SK-N-MC (cell line): ENCODE data around the gene MCC.
A peak's percentile ranks its signal among the peaks of the same experiment; 100 is the strongest.

Experiments used
- DNase-seq: peaks from one replicate; pipeline ENCODE4 v3.0.0-alpha.2; 2011; ENCODE audit warnings: low read depth, low spot score
- H3K27ac ChIP-seq: fragments of 200-600 bp; sonication (generic); 2 replicates; pipeline ENCODE4 v1.5.1; 2016; ENCODE audit warnings: mixed run types
- H3K36me3 ChIP-seq: fragments of 200-600 bp; sonication (generic); 2 replicates; pipeline ENCODE4 v1.6.1; 2017; ENCODE audit warnings: antibody characterized with exemption, low read length, mixed read lengths; ENCODE audit not compliant: insufficient read depth
- H3K4me3 ChIP-seq: fragments of 200-600 bp; sonication (generic); 2 replicates; pipeline ENCODE4 v1.5.1; 2016
- H3K9ac ChIP-seq: fragments of 200-600 bp; sonication (generic); 2 replicates; pipeline ENCODE4 v1.8.0; 2017; ENCODE audit warnings: mixed run types, mixed read lengths; ENCODE audit not compliant: insufficient read length
- H3K9me3 ChIP-seq: fragments of 200-600 bp; sonication (generic); 2 replicates; pipeline ENCODE4 v1.6.1; 2017; ENCODE audit warnings: low read depth, mild to moderate bottlenecking, antibody characterized with exemption, low read length, moderate library complexity, mixed read lengths
- EZH2 ChIP-seq: fragments of 200-600 bp; sonication (generic); IDR thresholded peaks from one replicate; pipeline ENCODE4 v1.6.1; 2017; ENCODE audit warnings: antibody characterized with exemption
- FOXP2 ChIP-seq: optimal IDR thresholded peaks from 2 replicates; pipeline ENCODE3; 2011; ENCODE audit warnings: mild to moderate bottlenecking, moderate library complexity; ENCODE audit not compliant: insufficient read depth; ENCODE audit errors: extremely low read length, control extremely low read depth
- POLR2AphosphoS5 ChIP-seq: IDR thresholded peaks from 2 replicates; pipeline ENCODE4 v1.6.1; 2012; ENCODE audit warnings: mild to moderate bottlenecking, low read depth, low read length, borderline replicate concordance

Gene MCC

DNA sequence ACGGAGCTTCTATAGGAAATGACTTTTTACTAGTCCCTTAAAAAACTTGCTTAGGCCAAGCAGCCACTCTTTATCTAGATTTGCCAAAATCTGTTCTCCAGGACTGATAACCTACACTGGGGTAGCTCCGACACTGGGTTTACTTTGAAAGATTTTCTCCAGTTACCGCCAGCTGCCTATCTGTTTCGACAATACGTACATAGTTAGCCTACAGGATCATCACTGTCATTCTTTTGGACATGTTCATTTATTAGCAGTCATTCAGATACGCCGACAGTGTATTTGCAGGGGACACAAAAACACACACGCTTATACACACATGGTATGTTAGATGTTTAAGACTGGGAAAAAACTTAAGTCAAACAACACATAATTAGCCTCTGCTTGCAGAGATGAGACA is 286.0 kb downstream of the MCC start:
- peak overlapping the region; percentile 49 for H3K9ac ChIP-seq
- no peaks in the 10 kb centered on the region for H3K9me3 ChIP-seq
- H3K36me3 ChIP-seq: no peaks in the 10 kb centered on the region
- H3K27ac ChIP-seq: peak overlapping the region; percentile 96
- no peak for DNase-seq
- H3K4me3 ChIP-seq: peak overlapping the region; percentile 76
- TF ChIP-seq FOXP2 (no peak), EZH2 (no peak), POLR2AphosphoS5 (no peak)

DNA sequence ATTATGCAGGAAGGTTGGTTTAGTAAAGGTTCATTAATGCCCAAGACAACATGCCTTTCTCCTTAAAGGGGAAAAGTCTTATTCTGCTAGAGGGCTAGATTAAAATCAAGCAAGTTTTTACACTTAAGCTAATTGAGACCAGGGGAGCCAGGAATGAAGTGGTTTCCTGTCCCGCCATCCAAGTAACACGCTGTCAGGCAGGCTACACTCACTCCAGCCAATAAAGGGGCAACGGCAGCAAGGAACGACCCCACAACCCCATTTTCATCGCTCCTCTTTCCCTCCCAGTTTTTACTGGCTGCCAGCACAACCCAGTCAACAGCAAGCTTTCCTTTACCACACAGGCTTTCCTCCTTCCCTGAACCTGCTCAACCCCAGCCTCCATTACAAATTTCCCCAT is 286.5 kb downstream of the MCC start:
- TF ChIP-seq EZH2 (no peak), FOXP2 (peak; percentile 58), POLR2AphosphoS5 (peak; percentile 63)
- peak; percentile 64 for DNase-seq
- Histone ChIP-seq H3K27ac (peak overlapping the region; percentile 96), H3K4me3 (peak overlapping the region; percentile 76), H3K9me3 (no peaks in the 10 kb centered on the region), H3K36me3 (no peaks in the 10 kb centered on the region), H3K9ac (peak overlapping the region; percentile 49)

DNA sequence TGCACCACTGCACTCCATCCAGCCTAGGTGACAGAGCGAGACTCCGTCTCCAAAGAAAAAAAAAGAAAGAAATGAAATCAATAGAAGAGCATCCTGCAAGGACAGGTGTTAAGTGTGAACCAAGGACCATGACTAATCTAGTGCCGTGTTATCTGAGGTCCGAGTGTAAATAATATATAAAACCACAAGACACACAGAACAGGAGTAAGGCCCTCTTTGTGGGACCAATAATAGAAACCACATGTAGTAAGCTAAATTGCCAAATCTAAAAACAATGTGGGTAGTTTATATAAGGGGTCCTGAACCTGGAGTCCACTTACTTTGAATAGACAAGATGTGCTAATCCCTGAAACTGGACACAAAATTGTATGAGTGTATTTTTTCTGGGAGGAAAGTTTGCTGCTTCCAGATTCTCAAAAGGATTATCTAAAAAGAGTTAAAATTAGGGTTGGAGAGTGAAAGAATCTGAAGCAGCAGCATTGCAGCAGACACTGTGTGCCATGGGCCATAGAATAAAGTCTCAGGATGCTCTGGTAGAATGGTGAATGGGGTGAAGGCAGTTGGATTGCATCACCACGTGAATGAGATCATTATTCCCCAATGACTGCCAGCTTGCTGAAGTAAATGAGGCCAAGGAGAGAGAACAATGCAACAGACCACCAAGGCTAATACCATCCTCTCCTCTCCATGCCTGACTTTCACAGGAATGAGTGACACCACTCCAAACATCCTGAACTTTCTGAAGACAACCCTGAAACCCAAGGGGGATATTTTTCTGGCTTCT is 288.9 kb downstream of the MCC start:
- Histone ChIP-seq H3K9ac (no peak overlapping the region), H3K36me3 (no peaks in the 10 kb centered on the region), H3K4me3 (no peak overlapping the region), H3K9me3 (no peaks in the 10 kb centered on the region), H3K27ac (0 out of 2 replicates have a peak overlapping the region, but pooled peaks have one; percentile 34)
- no peak for DNase-seq
- TF ChIP-seq EZH2: no peak
- TF ChIP-seq POLR2AphosphoS5: no peak
- TF ChIP-seq FOXP2: no peak

DNA sequence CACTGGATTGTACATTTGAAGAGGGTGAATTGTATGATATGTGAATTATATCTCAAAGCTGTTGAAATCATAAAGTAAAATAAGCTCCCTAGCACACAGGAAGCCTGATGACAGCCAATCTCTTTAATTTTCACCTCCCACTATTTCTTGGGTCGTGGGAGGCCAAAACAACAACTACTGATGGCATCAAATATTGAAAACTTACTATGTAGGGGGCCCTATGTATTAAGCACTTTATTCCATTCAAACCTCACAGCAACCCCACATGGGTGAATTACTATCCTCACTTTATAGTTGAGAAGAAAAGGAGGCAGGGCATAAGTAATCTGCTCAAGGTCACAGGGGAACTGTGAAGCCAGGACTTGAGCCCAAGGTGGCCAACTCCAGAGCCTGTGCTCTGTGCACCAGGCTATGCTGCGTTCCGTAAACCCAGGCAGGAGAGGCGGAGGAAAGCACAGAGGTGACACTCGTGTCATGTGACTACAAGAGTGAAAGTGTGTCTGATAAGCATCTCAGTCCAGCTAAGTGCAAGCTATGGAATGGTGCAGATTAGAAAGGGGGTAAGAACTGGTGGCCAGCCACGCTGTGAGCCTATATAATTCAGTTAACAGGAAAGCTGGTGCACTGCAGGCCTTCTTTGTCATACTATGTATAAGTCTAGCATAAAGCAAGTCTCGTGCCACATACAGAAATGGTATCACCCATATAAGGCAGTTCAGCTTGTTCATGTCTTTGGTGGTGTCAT is 290.6 kb downstream of the MCC start:
- TF ChIP-seq EZH2: no peak
- TF ChIP-seq POLR2AphosphoS5: no peak
- Histone ChIP-seq H3K4me3 (no peak overlapping the region), H3K27ac (no peak overlapping the region), H3K36me3 (no peaks in the 10 kb centered on the region), H3K9ac (no peak overlapping the region), H3K9me3 (peaks cover 6% of the 10 kb centered on the region; the same call in 1 of the 2 replicates)
- no peak for DNase-seq

DNA sequence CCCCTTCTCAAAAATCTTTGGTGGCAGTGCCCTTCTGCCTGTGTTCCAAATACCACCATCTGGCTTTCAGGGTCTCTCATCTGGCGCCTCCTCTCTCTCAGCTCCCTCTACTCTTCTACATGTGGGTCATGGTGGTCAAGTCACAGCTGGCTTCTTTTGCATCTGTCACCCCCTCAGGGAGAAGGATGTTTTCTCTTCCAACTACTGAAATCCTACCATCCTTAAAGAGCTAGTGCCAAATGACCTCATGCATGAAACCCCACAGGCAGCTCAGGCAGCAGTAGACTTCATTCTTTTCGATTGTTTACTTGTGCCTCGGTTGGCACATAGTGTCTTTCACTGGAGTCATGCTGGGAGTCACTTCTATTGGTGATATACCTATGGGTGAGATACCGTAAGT is 292.5 kb downstream of the MCC start:
- no peak overlapping the region for H3K27ac ChIP-seq
- no peaks in the 10 kb centered on the region for H3K36me3 ChIP-seq
- TF ChIP-seq FOXP2 (no peak), EZH2 (no peak), POLR2AphosphoS5 (no peak)
- no peak overlapping the region for H3K9ac ChIP-seq
- peaks cover 6% of the 10 kb centered on the region; the same call in 1 of the 2 replicates for H3K9me3 ChIP-seq
- H3K4me3 ChIP-seq: no peak overlapping the region
- DNase-seq: no peak

DNA sequence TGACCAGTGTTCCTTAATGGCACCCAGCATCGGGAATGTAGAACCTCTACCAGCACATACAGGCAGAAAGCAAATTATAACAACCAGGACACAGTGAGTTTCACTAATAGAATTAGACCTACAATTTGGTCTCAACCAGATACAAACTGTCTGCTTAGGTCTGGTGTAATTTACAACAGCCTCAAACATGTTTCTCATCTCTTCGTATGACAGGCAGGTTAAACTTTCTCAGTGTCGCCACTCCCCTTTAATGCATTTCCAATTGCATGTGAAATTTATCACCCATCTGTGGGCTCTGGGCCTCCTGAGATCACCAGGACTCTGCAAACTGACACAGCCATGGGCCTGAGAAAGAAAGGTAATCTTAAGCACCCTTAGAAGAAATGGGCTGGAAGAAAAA is 293.0 kb downstream of the MCC start:
- H3K9me3 ChIP-seq: peaks cover 6% of the 10 kb centered on the region; the same call in 1 of the 2 replicates
- no peak overlapping the region for H3K4me3 ChIP-seq
- TF ChIP-seq FOXP2: no peak
- TF ChIP-seq POLR2AphosphoS5: no peak
- TF ChIP-seq EZH2: no peak
- no peaks in the 10 kb centered on the region for H3K36me3 ChIP-seq
- DNase-seq: no peak
- H3K27ac ChIP-seq: no peak overlapping the region
- H3K9ac ChIP-seq: no peak overlapping the region

DNA sequence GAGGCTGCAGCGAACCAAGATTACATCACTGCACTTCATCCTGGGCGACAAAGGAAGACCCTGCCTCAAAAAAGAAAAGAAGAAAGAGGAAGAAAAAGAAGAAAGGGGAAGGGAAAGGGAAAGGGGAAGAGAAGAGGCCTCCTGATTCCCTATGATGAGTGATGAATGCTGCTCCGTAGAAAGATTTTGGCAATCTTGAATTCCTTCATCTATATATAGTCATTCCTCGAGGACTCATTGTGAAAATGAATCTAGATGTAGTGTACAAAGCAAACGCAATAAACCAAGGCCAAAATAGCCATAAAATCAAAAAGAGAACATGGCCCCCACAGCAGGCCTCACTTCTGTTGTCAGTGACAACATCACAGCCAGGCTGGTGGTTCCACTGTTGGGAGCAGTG is 293.7 kb downstream of the MCC start:
- no peak for DNase-seq
- Histone ChIP-seq H3K4me3 (no peak overlapping the region), H3K9ac (no peak overlapping the region), H3K9me3 (peaks cover 6% of the 10 kb centered on the region; the same call in 1 of the 2 replicates), H3K36me3 (no peaks in the 10 kb centered on the region), H3K27ac (no peak overlapping the region)
- no peak for TF ChIP-seq POLR2AphosphoS5

DNA sequence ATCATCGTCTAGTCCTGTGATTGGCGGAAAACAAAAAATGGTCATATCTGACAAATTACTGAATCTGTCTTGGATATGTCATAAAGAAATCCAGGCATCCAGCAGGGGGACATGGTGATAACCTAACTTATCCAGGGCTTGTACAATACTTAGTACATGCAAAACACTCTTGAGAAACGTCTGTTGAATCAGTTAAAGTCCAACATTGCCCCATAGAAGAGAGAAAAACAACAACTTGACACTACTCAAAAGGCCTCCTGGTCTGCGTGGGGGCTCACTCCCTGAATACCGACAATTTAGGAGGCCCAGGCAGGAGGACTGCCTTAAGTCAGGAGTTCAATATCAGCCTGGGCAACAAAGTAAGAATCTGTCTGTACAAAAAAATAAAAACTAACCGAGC is 294.1 kb downstream of the MCC start:
- Histone ChIP-seq H3K9ac (no peak overlapping the region), H3K27ac (no peak overlapping the region), H3K4me3 (no peak overlapping the region), H3K9me3 (peaks cover 6% of the 10 kb centered on the region; the same call in 1 of the 2 replicates), H3K36me3 (no peaks in the 10 kb centered on the region)
- TF ChIP-seq FOXP2 (no peak), EZH2 (no peak), POLR2AphosphoS5 (no peak)
- no peak for DNase-seq
